Right cardiac atrium (tissue), 5 donors: ENCODE results near the gene MELTF. TPM values are rescaled to one million over a fixed set of nuclear protein-coding genes. Genes with fewer than 3 reads are reported as not detected.

ENCODE experiments used
- ATAC-seq, 2 donors: fragments of 200-7000 bp; cut with Tn5 transposase; one replicate each; pipeline versions ENCODE4 v1.8.0 to v1.9.1; 2020; ENCODE audit warnings: moderate library complexity in 2 of 2, mild to moderate bottlenecking in 1 of 2
- DNase-seq, 3 donors: peaks; one replicate each; pipeline ENCODE4 v3.0.0-alpha.2; 2020
- H3K27ac ChIP-seq: one replicate; pipeline ENCODE4 v1.5.1; 2013; ENCODE audit warnings: mild to moderate bottlenecking, low read length, control low read depth, moderate library complexity
- H3K27me3 ChIP-seq: one replicate; pipeline ENCODE4 v1.6.1; 2013; ENCODE audit not compliant: control insufficient read depth, insufficient read depth
- H3K4me1 ChIP-seq: one replicate; pipeline ENCODE4 v1.6.1; 2013; ENCODE audit warnings: low read length; ENCODE audit not compliant: control insufficient read depth, insufficient read depth
- H3K4me3 ChIP-seq: one replicate; pipeline ENCODE4 v1.5.1; 2013; ENCODE audit warnings: low read length, control low read depth
- H3K9me3 ChIP-seq: one replicate; pipeline ENCODE4 v1.6.1; 2013; ENCODE audit warnings: low read length; ENCODE audit not compliant: control insufficient read depth
- WGBS: extraction: QIAGEN DNeasy Blood & Tissue Kit; methylation state at CpG from one replicate; pipeline ENCODE4 v1.1.7; 2013; 5-methylcytosine and 5-hydroxymethylcytosine counted together
- intact Hi-C, 4 donors: fragments of 100-400 bp; cut with DNase I; formaldehyde crosslinking; loops; one replicate each; pipeline versions ENCODE4 v1.11.0 to v1.14.0; 2022 to 2023
- polyA plus RNA-seq: library from polyadenylated mRNA; stranded (reverse); fragments of 200-250 nt; gene quantifications from one replicate; pipeline ENCODE4 v1.2.3, GENCODE V29; 2013
- total RNA-seq, 4 donors: library from RNA; stranded (reverse); fragmentation: NEBNext Ultra II Directional; extraction: Animal tissue kit (Norgen Biotek cat#: 25700); gene quantifications; one replicate each; pipeline ENCODE4 v1.2.1, GENCODE V29; 2021
- donor health status: healthy with polysubstance abuse.
- donor health status: DM: no; HTN: yes; CAD: no.
- donor health status: DM: no; HTN: no; CAD: no.
- donor health status: DM: no; HTN: yes; CAD: no; lungs with severe emphysema.
- donor health status: DM: yes; HTN: yes; CAD: no.

The MELTF gene
- total and polyA plus RNA-seq, 5 donors = 1.2 to 6.5 (median 2.4) TPM

DNA sequence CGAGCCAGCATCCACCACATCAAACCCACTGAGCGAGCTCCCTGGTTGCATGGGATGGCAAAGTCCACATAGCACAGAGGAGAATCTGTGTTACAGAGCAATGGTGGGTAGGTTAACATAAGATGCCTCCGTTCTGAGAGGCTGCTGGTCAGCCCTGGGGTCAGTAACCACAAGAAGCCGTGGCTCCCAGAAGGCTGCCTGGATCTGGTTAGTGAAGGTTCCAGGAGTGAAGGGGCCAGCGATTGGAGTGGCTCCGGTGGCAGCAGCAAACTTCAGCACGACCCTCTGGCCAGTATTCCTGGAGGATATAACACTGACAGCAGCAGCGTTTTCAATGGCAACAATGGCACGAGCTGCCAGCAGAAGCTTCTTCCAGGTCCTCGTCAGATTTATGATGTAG, 42.6 kb downstream of the MELTF start:
- Histone ChIP-seq H3K27ac (no peak overlapping the region), H3K9me3 (no peaks in the 10 kb centered on the region), H3K4me3 (no peak overlapping the region), H3K4me1 (no peaks in the 10 kb centered on the region), H3K27me3 (no peaks in the 10 kb centered on the region)
- intact Hi-C loops = no loop called here
- ATAC-seq (no peak), DNase-seq (no peak)
- 85% methylated on average over 10 of the region's 10 CpGs for WGBS

DNA sequence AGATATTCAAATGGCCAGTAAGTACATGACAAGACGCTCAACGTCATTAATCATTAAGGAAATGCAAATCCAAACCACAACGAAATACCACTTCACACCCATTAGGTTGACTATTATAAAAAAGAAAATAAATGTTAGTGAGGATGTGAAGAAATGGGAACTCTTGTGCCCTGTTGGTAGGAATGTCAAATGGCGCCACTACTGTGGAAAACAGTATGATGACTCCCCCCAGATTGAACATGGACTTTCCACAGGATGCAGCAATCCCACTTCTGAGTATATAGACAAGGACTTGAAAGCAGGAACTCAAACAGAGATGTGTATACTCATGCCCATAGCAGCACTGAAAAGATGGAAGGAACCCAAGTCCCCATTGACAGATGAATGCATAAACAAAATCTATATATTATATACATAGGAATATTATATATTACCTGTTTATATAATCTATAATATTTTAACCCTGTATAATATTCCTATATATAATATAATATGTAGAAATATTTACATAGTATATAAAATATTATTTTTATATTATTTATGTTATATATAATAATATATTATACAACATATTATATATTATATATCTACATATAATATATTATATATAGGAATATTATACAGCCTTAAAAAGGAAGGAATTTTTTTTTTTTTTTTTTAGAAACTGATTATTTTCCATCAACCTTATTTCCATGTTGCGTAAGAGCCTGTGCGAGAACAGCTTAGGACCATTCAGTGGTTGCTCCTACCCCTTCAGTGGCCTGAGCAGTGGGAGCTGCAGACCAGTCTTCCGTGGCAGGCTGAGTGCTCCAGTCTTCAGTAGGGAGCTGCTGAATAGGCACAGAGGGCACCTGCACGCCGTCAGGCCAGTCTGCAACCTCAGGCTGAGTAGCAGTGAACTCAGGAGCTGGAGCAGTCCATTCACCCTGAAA, 43.4 kb downstream of the MELTF start:
- Histone ChIP-seq H3K27ac (no peak overlapping the region), H3K27me3 (no peaks in the 10 kb centered on the region), H3K4me1 (no peaks in the 10 kb centered on the region), H3K4me3 (no peak overlapping the region), H3K9me3 (no peaks in the 10 kb centered on the region)
- DNase-seq (no peak), ATAC-seq (no peak)
- intact Hi-C loops = no loop called here
- 90% methylated on average over 9 of the region's 9 CpGs for WGBS

DNA sequence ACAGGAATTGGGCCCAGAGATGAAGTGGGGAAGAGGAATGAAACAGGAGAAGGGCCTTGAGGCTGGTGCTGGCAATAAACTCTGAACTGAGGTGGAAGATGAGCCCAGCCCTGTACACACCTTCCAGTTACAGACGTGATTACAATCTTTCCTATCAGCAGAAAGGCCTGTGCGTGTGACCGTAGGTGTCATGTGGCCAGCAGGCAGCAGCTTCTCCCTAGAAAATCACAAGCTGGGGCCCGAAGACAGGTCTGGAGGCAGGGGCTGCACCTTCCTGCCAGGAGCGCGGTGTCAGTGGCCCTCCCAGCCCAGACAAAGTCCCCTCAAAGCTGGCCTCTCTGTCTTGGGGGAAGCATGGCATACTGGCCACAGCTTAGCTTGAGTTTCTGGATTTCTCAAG, 44.3 kb downstream of the MELTF start:
- ATAC-seq (no peak), DNase-seq (no peak)
- WGBS = 76% methylated on average over 6 of the region's 6 CpGs
- Histone ChIP-seq H3K4me3 (no peak overlapping the region), H3K9me3 (no peaks in the 10 kb centered on the region), H3K27ac (no peak overlapping the region), H3K27me3 (no peaks in the 10 kb centered on the region), H3K4me1 (no peaks in the 10 kb centered on the region)
- intact Hi-C loops = no loop called here

DNA sequence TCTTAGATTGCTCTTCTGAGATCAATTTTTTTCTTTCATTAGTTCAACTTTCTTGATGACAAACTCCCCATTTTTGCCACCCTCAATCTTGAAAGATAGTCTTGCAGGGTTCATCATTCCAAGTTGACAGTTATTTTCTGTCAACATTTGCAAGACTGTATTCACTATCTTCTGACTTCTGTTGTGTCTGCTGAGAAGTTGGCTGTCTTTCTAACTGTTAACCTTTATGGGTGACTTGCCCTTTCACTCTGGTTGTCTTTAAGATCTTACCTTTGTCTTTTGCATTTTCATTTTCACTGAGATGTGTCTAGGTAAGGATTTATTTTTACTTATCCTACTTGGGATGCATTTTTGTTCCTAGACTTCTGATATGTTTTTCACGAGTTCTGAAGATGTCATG, 46.4 kb downstream of the MELTF start:
- H3K27ac ChIP-seq = no peak overlapping the region
- no peaks in the 10 kb centered on the region for H3K4me1 ChIP-seq
- ATAC-seq (no peak), DNase-seq (no peak)
- no peak overlapping the region for H3K4me3 ChIP-seq
- WGBS = 61% methylated on average over 1 of the region's 1 CpG
- H3K27me3 ChIP-seq = no peaks in the 10 kb centered on the region
- intact Hi-C loops = no loop called here
- no peaks in the 10 kb centered on the region for H3K9me3 ChIP-seq

DNA sequence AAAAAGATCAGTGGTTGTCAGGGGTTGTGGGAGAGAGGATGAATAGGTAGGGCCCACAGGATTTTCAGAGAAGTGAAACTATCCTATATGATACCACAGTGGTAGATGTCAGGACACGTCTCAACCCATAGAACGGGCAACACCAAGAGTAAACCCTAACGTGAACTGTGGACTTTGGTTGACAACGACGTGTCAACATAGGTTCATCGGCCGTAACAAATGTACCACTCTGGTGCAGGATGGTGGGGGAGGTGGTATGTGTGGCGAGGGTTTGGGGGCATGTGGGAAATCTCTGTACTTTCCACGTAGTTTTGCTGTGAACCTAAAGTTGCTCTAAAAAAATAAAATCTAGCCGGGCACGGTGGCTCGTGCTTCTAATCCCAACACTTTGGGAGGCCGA, 48.0 kb downstream of the MELTF start:
- ATAC-seq (no peak), DNase-seq (no peak)
- Histone ChIP-seq H3K27me3 (no peaks in the 10 kb centered on the region), H3K27ac (no peak overlapping the region), H3K4me3 (no peak overlapping the region), H3K4me1 (no peaks in the 10 kb centered on the region), H3K9me3 (no peaks in the 10 kb centered on the region)
- intact Hi-C loops = no loop called here
- 95% methylated on average over 13 of the region's 13 CpGs for WGBS

DNA sequence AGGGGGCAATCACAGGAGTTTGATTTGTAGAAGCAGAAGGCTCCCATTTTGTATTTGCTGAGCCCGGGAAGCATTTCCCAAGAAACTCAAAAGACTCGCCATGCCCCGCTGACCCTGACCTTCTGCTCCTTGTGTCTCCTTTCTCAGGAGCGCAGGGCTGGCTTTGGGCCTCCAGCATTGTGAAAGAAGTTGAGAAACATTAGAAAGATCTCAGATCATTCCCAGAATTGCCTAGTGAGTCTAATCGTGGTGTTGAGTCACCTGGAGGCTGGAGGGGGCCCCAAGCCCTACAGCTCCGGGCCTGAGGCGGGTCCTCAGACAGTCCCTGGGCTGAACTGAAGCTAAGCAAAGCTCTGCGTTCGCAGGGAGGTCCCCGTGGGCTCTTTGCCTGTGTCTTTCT, 50.1 kb downstream of the MELTF start:
- H3K27ac ChIP-seq = no peak overlapping the region
- ATAC-seq = no peak
- no peaks in the 10 kb centered on the region for H3K27me3 ChIP-seq
- intact Hi-C loops = no loop called here
- H3K4me1 ChIP-seq = no peaks in the 10 kb centered on the region
- H3K9me3 ChIP-seq = no peaks in the 10 kb centered on the region
- no peak overlapping the region for H3K4me3 ChIP-seq
- 84% methylated on average over 10 of the region's 10 CpGs for WGBS
- DNase-seq = no peak

DNA sequence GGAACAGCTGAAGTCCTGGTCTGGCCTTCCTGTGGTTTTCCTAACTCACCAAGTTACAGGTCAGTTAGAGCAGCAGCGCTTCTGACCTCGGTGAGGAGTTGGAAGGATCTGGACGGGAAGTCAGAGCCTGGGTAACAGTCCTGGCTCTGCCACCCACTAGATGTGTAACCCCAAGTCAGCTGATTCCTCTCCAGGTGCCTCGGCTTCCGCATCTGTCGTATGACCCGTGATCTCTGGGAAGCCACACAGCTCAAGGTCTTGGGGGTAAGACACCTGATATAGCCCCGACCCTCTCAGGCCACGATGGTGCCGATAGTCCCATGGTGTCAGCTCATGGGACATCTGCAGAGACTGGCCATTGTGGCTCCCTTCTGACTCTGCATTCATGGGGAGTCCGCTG, 52.7 kb downstream of the MELTF start:
- intact Hi-C loops = no loop called here

DNA sequence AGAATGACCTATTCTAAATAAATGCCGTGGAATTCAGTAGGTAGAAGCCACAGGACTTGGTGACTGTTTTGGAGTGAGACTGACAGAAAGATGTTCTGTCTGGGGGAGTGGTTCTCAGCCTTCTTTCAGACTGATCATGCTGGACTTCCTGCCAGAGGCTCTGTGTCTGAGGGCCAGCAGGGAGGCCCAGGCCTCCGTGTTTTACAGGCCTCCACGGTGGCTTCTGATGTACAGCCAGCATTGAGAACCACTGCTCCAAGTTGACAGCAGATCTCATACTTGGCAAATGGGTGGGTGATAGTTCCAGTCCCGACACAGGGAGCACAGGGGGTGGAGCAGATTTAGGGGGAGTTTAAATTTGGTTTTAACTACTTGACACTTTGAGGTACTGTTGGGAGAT, 54.3 kb downstream of the MELTF start:
- Histone ChIP-seq H3K27me3 (no peaks in the 10 kb centered on the region), H3K27ac (no peak overlapping the region), H3K4me1 (no peaks in the 10 kb centered on the region), H3K9me3 (no peaks in the 10 kb centered on the region), H3K4me3 (no peak overlapping the region)
- ATAC-seq (no peak), DNase-seq (no peak)
- 61% methylated on average over 4 of the region's 4 CpGs for WGBS
- intact Hi-C loops = no loop called here

More for the DNA sequence above, 52.7 kb downstream of the MELTF start:
- H3K4me1 ChIP-seq = no peaks in the 10 kb centered on the region
- no peak overlapping the region for H3K27ac ChIP-seq
- ATAC-seq (no peak), DNase-seq (no peak)
- H3K27me3 ChIP-seq = no peaks in the 10 kb centered on the region
- 83% methylated on average over 11 of the region's 11 CpGs for WGBS
- H3K4me3 ChIP-seq = no peak overlapping the region
- H3K9me3 ChIP-seq = no peaks in the 10 kb centered on the region

DNA sequence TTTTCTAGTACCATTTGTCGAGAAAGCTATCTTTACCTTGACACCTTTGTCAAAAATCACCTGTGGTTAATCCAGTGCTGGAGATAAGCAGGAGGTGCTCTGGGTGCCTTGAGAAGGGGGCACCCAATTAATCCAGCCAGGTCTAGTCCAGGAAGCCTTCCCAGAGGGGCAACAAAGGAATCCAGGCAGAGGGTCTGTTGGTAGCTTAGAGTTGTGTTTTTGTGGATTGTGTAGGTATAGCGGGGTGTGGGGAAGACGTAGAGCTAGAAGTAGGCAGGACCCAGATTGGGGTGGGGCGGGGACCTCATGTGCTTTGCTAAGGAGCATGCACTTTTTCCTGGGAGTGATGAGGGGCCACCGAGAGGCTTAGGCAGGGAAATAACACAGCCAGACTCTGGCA, 55.0 kb downstream of the MELTF start:
- DNase-seq (no peak), ATAC-seq (no peak)
- no peaks in the 10 kb centered on the region for H3K27me3 ChIP-seq
- no peak overlapping the region for H3K4me3 ChIP-seq
- 80% methylated on average over 5 of the region's 5 CpGs for WGBS
- H3K9me3 ChIP-seq = no peaks in the 10 kb centered on the region
- intact Hi-C loops = no loop called here
- no peak overlapping the region for H3K27ac ChIP-seq
- H3K4me1 ChIP-seq = no peaks in the 10 kb centered on the region

DNA sequence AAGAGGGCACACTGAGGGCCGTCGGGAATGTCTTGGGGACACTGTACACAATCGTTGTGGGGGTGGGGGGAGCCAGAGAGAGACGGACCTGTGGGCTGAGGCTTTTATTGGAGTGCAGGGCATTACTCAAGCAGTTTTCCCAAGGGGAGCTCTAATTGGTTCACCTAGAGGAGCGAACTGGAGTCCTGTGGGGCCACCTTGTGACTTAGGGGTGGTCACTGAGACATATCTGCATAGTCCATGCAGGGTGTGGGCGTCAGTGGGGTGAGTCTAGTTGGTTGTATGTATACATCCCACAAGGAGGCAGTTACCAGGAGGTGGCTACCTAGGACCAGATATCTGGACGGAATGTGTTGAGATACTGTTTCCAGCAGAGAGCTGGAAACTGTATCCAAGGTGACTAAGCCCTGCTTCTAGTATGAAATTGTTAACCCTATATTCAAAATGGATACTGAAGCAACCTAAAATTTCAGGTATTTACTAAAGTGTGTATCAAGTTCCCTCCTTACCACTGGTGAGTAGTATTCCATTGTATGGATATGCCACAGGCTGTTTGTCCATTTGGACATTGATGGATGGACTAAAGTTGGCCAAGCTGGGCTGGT, 58.4 kb downstream of the MELTF start:
- no peaks in the 10 kb centered on the region for H3K27me3 ChIP-seq
- no peak overlapping the region for H3K27ac ChIP-seq
- H3K4me1 ChIP-seq = no peaks in the 10 kb centered on the region
- 83% methylated on average over 7 of the region's 7 CpGs for WGBS
- no peak overlapping the region for H3K4me3 ChIP-seq
- ATAC-seq (no peak), DNase-seq (no peak)
- no peaks in the 10 kb centered on the region for H3K9me3 ChIP-seq
- intact Hi-C loops = no loop called here

DNA sequence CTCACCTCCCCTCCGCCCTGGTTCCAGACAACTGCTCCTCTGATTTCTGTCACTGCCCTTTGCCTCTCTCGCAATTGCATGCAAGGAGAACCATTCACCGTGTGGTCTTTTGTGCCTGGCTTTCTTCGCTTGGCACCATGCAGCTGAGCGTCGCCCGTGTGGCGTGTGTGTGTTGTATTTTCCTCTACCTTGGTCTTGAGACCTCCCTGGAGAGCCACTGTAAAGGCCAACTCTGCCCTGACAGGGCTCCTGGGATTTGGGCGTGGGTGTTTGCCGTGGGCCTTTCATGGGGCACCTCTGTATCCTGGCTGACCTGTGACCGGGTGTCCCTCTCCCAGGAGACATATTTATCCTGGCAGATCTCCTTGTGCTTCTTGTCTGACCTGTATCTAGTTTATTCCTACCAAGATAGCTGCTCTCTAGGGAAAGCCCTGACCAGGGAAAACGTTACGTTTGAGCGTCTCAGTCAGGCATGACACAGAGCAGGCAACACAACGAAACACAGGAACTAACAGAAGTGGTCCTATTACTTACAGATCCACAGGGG, 59.0 kb downstream of the MELTF start:
- intact Hi-C loops = no loop called here
- no peaks in the 10 kb centered on the region for H3K9me3 ChIP-seq
- no peak overlapping the region for H3K27ac ChIP-seq
- ATAC-seq (no peak), DNase-seq (no peak)
- 88% methylated on average over 15 of the region's 15 CpGs for WGBS
- H3K4me3 ChIP-seq = no peak overlapping the region
- no peaks in the 10 kb centered on the region for H3K27me3 ChIP-seq
- H3K4me1 ChIP-seq = no peaks in the 10 kb centered on the region
